ENCODE results near the gene BAAT. TPM values are rescaled to one million over a fixed set of nuclear protein-coding genes. Genes with fewer than 3 reads are reported as not detected.

BAAT gene
- total RNA-seq, 4 donors from 2014 or later, result not detected

DNA sequence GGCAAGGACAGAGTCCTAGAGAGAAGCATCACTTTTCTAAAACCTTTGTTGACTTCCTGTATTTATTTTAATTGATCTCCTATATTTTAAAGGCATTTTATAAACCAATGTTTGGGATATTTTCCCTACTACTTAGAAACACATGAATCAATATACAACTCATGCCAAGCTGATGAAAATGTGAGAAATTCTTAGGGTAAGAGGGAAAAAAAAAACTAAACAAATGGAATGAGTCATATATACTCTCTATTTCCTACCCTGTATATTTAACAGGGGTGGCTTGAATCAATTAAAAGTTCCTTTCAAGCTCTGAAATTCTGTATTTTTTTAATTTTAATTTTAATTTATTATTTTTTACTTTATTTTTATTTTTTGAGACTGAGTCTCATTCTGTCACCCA is 19.6 kb downstream of the BAAT start:
- no peaks in the 10 kb centered on the region for H3K36me3 ChIP-seq
- H3K9me3 ChIP-seq, result no peaks in the 10 kb centered on the region
- no peaks in the 10 kb centered on the region for H3K27me3 ChIP-seq
- no peak overlapping the region for H3K27ac ChIP-seq
- DNase-seq, result no peak
- TF ChIP-seq, protein P1, sequence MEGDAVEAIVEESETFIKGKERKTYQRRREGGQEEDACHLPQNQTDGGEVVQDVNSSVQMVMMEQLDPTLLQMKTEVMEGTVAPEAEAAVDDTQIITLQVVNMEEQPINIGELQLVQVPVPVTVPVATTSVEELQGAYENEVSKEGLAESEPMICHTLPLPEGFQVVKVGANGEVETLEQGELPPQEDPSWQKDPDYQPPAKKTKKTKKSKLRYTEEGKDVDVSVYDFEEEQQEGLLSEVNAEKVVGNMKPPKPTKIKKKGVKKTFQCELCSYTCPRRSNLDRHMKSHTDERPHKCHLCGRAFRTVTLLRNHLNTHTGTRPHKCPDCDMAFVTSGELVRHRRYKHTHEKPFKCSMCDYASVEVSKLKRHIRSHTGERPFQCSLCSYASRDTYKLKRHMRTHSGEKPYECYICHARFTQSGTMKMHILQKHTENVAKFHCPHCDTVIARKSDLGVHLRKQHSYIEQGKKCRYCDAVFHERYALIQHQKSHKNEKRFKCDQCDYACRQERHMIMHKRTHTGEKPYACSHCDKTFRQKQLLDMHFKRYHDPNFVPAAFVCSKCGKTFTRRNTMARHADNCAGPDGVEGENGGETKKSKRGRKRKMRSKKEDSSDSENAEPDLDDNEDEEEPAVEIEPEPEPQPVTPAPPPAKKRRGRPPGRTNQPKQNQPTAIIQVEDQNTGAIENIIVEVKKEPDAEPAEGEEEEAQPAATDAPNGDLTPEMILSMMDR (IDR thresholded peaks at IDR 0.05), result no peak
- no peak overlapping the region for H3K4me3 ChIP-seq
- H3K4me1 ChIP-seq, result no peaks in the 10 kb centered on the region
- intact Hi-C loops (cut with DNase I), result no loop called here

GRCh38 chr9:101362450-101362849 is 22.4 kb downstream of the BAAT start:
- no peak overlapping the region for H3K27ac ChIP-seq
- 81 to 88% methylated on average over 2 to 5 of the region's 5 CpGs for WGBS, 2 donors
- no peaks in the 10 kb centered on the region for H3K9me3 ChIP-seq
- no peak overlapping the region for H3K4me3 ChIP-seq
- TF ChIP-seq, protein P1 (IDR thresholded peaks at IDR 0.05), result no peak
- TF ChIP-seq POLR2A (IDR thresholded peaks at IDR 0.05), result no peak
- intact Hi-C loops (cut with DNase I), result no loop called here
- no peaks in the 10 kb centered on the region for H3K36me3 ChIP-seq
- no peak for DNase-seq
- H3K4me1 ChIP-seq, result no peaks in the 10 kb centered on the region
- no peaks in the 10 kb centered on the region for H3K27me3 ChIP-seq

GRCh38 chr9:101360647-101361046 is 24.2 kb downstream of the BAAT start:
- no peak for DNase-seq
- Histone ChIP-seq H3K27me3 (no peaks in the 10 kb centered on the region), H3K4me1 (no peaks in the 10 kb centered on the region), H3K27ac (no peak overlapping the region), H3K36me3 (no peaks in the 10 kb centered on the region), H3K4me3 (no peak overlapping the region), H3K9me3 (no peaks in the 10 kb centered on the region)
- intact Hi-C loops (cut with DNase I), result no loop called here
- no peak for TF ChIP-seq POLR2A (IDR thresholded peaks at IDR 0.05)
- TF ChIP-seq, protein P1 (IDR thresholded peaks at IDR 0.05), result no peak

DNA sequence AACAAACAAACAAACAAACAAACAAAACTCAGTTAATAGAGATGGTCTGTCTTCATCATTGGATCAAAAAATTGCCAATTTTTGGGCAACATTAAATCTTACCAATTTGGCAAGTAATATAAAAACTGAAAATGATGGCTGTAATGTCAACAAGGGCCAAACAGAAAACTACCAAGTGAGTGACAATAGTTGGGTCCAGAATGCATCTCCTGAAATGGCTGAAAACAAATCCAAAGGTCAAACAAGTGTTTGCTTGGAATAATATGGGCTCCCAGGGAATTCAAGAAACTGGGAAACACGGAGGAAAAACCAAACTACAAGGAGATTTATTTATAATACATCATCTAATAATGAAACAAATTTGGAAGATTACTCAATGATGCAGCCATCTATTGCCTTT is 25.1 kb downstream of the BAAT start:
- no peak for DNase-seq
- Histone ChIP-seq H3K4me3 (no peak overlapping the region), H3K9me3 (no peaks in the 10 kb centered on the region), H3K27ac (no peak overlapping the region), H3K4me1 (no peaks in the 10 kb centered on the region), H3K36me3 (no peaks in the 10 kb centered on the region), H3K27me3 (no peaks in the 10 kb centered on the region)
- TF ChIP-seq POLR2A (IDR thresholded peaks at IDR 0.05), result no peak
- TF ChIP-seq, protein P1 (IDR thresholded peaks at IDR 0.05), result no peak
- intact Hi-C loops (cut with DNase I), result no loop called here
- 59 to 63% methylated on average over 1 of the region's 1 CpG for WGBS, 2 donors

DNA sequence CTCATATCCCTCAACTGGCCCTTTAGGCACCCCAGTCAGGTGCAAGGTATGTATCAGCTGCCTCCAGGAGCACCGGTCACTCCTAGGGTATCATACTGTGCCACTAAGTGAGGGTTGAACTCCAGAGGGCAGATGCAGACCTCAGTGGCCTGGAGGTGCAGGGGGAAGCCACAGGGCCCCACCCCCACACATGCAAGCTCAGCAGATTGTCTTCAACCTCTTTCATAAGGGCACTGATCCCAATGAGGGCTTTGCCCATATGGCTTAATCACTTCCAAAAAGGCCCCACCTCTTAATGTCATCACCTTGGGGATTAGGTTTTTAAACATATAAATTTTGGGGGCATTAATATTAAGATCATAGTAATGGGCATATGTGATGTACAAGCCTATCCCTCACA is 28.2 kb downstream of the BAAT start:
- H3K27me3 ChIP-seq, result no peaks in the 10 kb centered on the region
- no peaks in the 10 kb centered on the region for H3K4me1 ChIP-seq
- H3K4me3 ChIP-seq, result no peak overlapping the region
- no peaks in the 10 kb centered on the region for H3K36me3 ChIP-seq
- TF ChIP-seq POLR2A (IDR thresholded peaks at IDR 0.05), result no peak
- TF ChIP-seq, protein P1 (IDR thresholded peaks at IDR 0.05), result no peak
- 45% methylated on average over 1 of the region's 1 CpG; no CpG with 5 or more reads in 1 of the 2 donors for WGBS, 2 donors
- intact Hi-C loops (cut with DNase I), result no loop called here
- DNase-seq, result no peak
- H3K9me3 ChIP-seq, result no peaks in the 10 kb centered on the region
- no peak overlapping the region for H3K27ac ChIP-seq

Data from esophagus squamous epithelium (tissue), 5 donors.